ENCODE measurements around the gene DIPK1C.

DNA sequence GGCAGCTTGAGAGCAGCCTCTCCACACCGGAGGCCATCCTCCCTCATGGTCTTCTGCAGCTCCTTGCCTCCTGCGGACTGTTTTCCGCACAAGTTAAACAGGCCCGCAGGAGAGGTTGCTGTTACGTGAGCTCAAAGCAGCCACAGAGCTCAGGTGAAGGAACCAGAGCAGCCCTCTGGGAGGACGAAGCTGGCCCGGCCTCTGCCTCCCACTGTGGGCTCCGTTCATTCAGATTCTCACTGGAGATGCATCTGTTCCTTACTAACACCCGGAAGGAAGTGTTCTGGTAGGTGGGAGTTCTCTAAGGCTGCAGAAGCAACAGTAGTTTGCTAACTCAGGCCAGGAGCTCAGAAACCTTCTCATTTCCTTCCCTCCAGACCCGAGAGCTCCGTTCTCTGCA, 10.9 kb downstream of the DIPK1C start:
- TF ChIP-seq, protein P1, sequence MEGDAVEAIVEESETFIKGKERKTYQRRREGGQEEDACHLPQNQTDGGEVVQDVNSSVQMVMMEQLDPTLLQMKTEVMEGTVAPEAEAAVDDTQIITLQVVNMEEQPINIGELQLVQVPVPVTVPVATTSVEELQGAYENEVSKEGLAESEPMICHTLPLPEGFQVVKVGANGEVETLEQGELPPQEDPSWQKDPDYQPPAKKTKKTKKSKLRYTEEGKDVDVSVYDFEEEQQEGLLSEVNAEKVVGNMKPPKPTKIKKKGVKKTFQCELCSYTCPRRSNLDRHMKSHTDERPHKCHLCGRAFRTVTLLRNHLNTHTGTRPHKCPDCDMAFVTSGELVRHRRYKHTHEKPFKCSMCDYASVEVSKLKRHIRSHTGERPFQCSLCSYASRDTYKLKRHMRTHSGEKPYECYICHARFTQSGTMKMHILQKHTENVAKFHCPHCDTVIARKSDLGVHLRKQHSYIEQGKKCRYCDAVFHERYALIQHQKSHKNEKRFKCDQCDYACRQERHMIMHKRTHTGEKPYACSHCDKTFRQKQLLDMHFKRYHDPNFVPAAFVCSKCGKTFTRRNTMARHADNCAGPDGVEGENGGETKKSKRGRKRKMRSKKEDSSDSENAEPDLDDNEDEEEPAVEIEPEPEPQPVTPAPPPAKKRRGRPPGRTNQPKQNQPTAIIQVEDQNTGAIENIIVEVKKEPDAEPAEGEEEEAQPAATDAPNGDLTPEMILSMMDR (IDR thresholded peaks at IDR 0.05; ENCODE audit: insufficient read depth, low read length, poor library complexity, severe bottlenecking), result no peak
- no peak for TF ChIP-seq EZH2phosphoT487 (conservative IDR thresholded peaks at IDR 0.05; ENCODE audit: low read length)

Measured in SU-DHL-6 (cell line).